Fibroblast of skin of right biceps (primary cell): Measurements from ENCODE around the gene SPG21.

ENCODE experiments used
- DNase-seq: peaks from one replicate; pipeline ENCODE4 v3.0.0-alpha.2; 2013

SPG21 gene

GRCh38 chr15:64931381-64931780, 58.3 kb downstream of the SPG21 start:
- no peak for DNase-seq

- DNase-seq: peak; percentile 19
Observed at GRCh38 chr15:64930778-64931371, 58.8 kb downstream of the SPG21 start.

- DNase-seq: no peak
Observed at GRCh38 chr15:64930019-64930652, 59.6 kb downstream of the SPG21 start.

GRCh38 chr15:64928626-64929220, 61.0 kb downstream of the SPG21 start:
- DNase-seq: no peak

GRCh38 chr15:64926661-64927060, 63.1 kb downstream of the SPG21 start:
- no peak for DNase-seq

- no peak for DNase-seq
Observed at GRCh38 chr15:64925335-64926330, 64.1 kb downstream of the SPG21 start.

- no peak for DNase-seq
Observed at GRCh38 chr15:64923546-64923945, 66.2 kb downstream of the SPG21 start.

GRCh38 chr15:64921711-64922110, 68.0 kb downstream of the SPG21 start:
- no peak for DNase-seq

GRCh38 chr15:64919721-64920120, 70.0 kb downstream of the SPG21 start:
- DNase-seq: no peak

- no peak for DNase-seq
Observed at GRCh38 chr15:64917211-64917610, 72.5 kb downstream of the SPG21 start.

GRCh38 chr15:64916365-64916764, 73.3 kb downstream of the SPG21 start:
- no peak for DNase-seq

- DNase-seq: no peak
Observed at GRCh38 chr15:64915518-64916227, 74.0 kb downstream of the SPG21 start.
